Measurements from ENCODE around the gene PRRC2A. TPM values are rescaled to one million over a fixed set of nuclear protein-coding genes. Genes with fewer than 3 reads are reported as not detected.

The PRRC2A gene
- total RNA-seq, 1 experiment from 2014 or later = 383 TPM

- H3K79me1 ChIP-seq (ENCODE audit: insufficient read depth, low read depth, low read length, poor library complexity, severe bottlenecking) = no peaks in the 10 kb centered on the region
- H3K4me2 ChIP-seq (ENCODE audit: insufficient read depth, insufficient read length, low read length) = no peak within 1 kb of the TSS
- H3K18ac ChIP-seq (ENCODE audit: insufficient read length, low read depth, low read length) = no peak within 1 kb of the TSS
- no peaks in the 10 kb centered on the region for H3K79me2 ChIP-seq (ENCODE audit: insufficient read depth, low read length)
- no peaks in the 10 kb centered on the region for H3K27me3 ChIP-seq (ENCODE audit: insufficient read depth, low read length)
- no peak for TF ChIP-seq CTCF (conservative IDR thresholded peaks at IDR 0.05)
- DNase-seq = no peak
- H3K23me2 ChIP-seq (ENCODE audit: insufficient read length, low read depth, low read length, poor library complexity, severe bottlenecking) = peaks cover 10% of the 10 kb centered on the region
- Mint-ChIP-seq H3K4me3 (no peak within 1 kb of the TSS), H3K36me3 (ENCODE audit: insufficient read depth in 1 of 3, low read depth in 3 of 3) (no peaks in the 10 kb centered on the region), H3K9me3 (no peaks in the 10 kb centered on the region; a peak in 1 of 5 replicates), H3K4me1 (peaks cover 21 to 32% of the 10 kb centered on the region in 2 experiments), H3K27ac (no peak within 1 kb of the TSS; a peak in 1 of 7 replicates), H3K27me3 (ENCODE audit: low read depth) (peaks cover 22% of the 10 kb centered on the region)
- H2BK5ac ChIP-seq (ENCODE audit: insufficient read length, low read length) = no peak within 1 kb of the TSS
- H3K4me1 ChIP-seq (ENCODE audit: insufficient read depth, low read length) = peaks cover 2% of the 10 kb centered on the region; the same call in 1 of the 2 replicates
- H3K23ac ChIP-seq (ENCODE audit: insufficient read length, low read depth, low read length) = no peak within 1 kb of the TSS
- no peaks in the 10 kb centered on the region for H4K20me1 ChIP-seq (ENCODE audit: control insufficient read depth, insufficient read depth, insufficient read length)
- no peak within 1 kb of the TSS for H2AFZ ChIP-seq (ENCODE audit: low read length)
- no peak within 1 kb of the TSS for H3K56ac ChIP-seq (ENCODE audit: insufficient read length, low read depth, low read length)
- H4K5ac ChIP-seq (ENCODE audit: insufficient read length, low read depth, low read length) = no peak within 1 kb of the TSS
- no peak within 1 kb of the TSS for H4K91ac ChIP-seq (ENCODE audit: insufficient read length, low read depth, low read length)
- H3K27ac ChIP-seq (ENCODE audit: insufficient read length, low read depth, low read length) = no peak within 1 kb of the TSS
- H3T11ph ChIP-seq (ENCODE audit: low read length) = no peak within 1 kb of the TSS
- H3K14ac ChIP-seq (ENCODE audit: insufficient read depth, low read length) = no peak within 1 kb of the TSS
- no CpG with 5 or more reads among the region's 1 CpG for WGBS (ENCODE audit: extremely low coverage, insufficient read length, low lambda C conversion rate)
- no peak within 1 kb of the TSS for H3K9ac ChIP-seq (ENCODE audit: extremely low read depth, insufficient read length, low read length)
- H2BK20ac ChIP-seq (ENCODE audit: low read depth, low read length, poor library complexity, severe bottlenecking) = no peak within 1 kb of the TSS
- no peak within 1 kb of the TSS for H2BK15ac ChIP-seq (ENCODE audit: low read depth, low read length)
- H4K8ac ChIP-seq (replicated peaks; ENCODE audit: insufficient read length, low read depth, low read length) = no peak within 1 kb of the TSS
- H2AK5ac ChIP-seq (ENCODE audit: insufficient read length, low read length) = no peak within 1 kb of the TSS
- no peak within 1 kb of the TSS for H3K4ac ChIP-seq (ENCODE audit: low read depth, low read length)
- no peak within 1 kb of the TSS for H2BK12ac ChIP-seq (ENCODE audit: insufficient read length, low read depth, low read length)
- no peak within 1 kb of the TSS for H2BK120ac ChIP-seq (ENCODE audit: low read depth, low read length, poor library complexity, severe bottlenecking)
- no peaks in the 10 kb centered on the region for H3K9me3 ChIP-seq (ENCODE audit: control insufficient read depth, low read depth, low read length)
These were observed 34.5 kb upstream of the PRRC2A start, which contains the start of gene LST1 for GRCh38 chr6:31586008-31586407. TSS of gene LST1 (plus strand) at chr6:31586277. CDS start at chr6:31587300, 1,023 bp downstream.

Data from H9 (cell line).